IgD-negative memory B cell (primary cell): ENCODE measurements around the gene PROKR2. TPM values are rescaled to one million over a fixed set of nuclear protein-coding genes. Genes with fewer than 3 reads are reported as not detected.

ENCODE experiments used
- H3K27ac Mint-ChIP-seq, 3 donors: one replicate each; pipeline ENCODE4 v1.8.0; 2020 to 2022; ENCODE audit warnings: mild to moderate bottlenecking in 3 of 3, mixed read lengths in 3 of 3, moderate library complexity in 1 of 3
- H3K27me3 Mint-ChIP-seq: one replicate; pipeline ENCODE4 v1.8.0; 2021; ENCODE audit warnings: mixed read lengths
- H3K36me3 Mint-ChIP-seq: one replicate; pipeline ENCODE4 v1.8.0; 2020; ENCODE audit warnings: mild to moderate bottlenecking, mixed read lengths
- H3K4me1 Mint-ChIP-seq, 3 donors: one replicate each; pipeline ENCODE4 v1.8.0; 2020 to 2022; ENCODE audit warnings: mixed read lengths in 3 of 3, mild to moderate bottlenecking in 1 of 3
- H3K4me3 Mint-ChIP-seq, 4 donors: one replicate each; pipeline ENCODE4 v1.8.0; 2020 to 2022; ENCODE audit warnings: mild to moderate bottlenecking in 4 of 4, mixed read lengths in 4 of 4, moderate library complexity in 3 of 4
- H3K9me3 Mint-ChIP-seq, 3 donors: one replicate each; pipeline ENCODE4 v1.8.0; 2020 to 2021; ENCODE audit warnings: mixed read lengths in 3 of 3, mild to moderate bottlenecking in 1 of 3
- polyA plus RNA-seq: library from polyadenylated mRNA; unstranded; fragments of 300-500 nt; fragmentation: Illumina TruSeq; gene quantifications from one replicate; pipeline ENCODE4 v1.2.3, GENCODE V29; 2021

Gene PROKR2
- polyA plus RNA-seq, 1 donor from 2014 or later = not detected

GRCh38 chr20:5315807-5316187, 957 bp downstream of the PROKR2 start:
- Mint-ChIP-seq H3K27me3 (peaks cover 38% of the 10 kb centered on the region), H3K9me3 (peaks cover 0 to 7% (median 0%) of the 10 kb centered on the region in 3 donors), H3K4me3 (no peak overlapping the region), H3K27ac (no peak overlapping the region), H3K4me1 (no peaks in the 10 kb centered on the region), H3K36me3 (peaks cover 2% of the 10 kb centered on the region)

DNA sequence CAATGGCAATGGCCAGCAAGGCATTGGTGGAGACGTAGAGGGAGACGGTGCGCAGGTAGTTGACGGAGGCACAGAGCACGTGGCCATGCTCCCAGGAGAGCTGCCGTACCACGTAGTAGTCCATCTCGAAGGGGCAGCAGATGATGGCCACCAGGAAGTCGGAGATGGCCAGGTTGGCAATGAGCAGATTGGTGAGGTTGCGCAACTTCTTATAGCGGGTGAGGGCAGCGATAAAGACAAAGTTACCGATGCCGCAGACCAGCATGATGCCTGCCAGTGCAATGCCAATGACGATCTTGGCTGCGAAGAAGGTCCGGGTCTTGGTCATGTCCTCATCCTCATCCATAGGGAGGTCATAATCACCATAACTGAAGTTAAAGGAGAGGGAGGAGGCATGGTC, 2.8 kb downstream of the PROKR2 start:
- H3K27me3 Mint-ChIP-seq = peaks cover 37% of the 10 kb centered on the region
- H3K9me3 Mint-ChIP-seq = peaks cover 5 to 26% (median 14%) of the 10 kb centered on the region in 3 donors
- H3K27ac Mint-ChIP-seq = no peak overlapping the region

GRCh38 chr20:5312518-5312917, 4.2 kb downstream of the PROKR2 start:
- Mint-ChIP-seq H3K4me3 (no peak overlapping the region), H3K36me3 (peaks cover 2% of the 10 kb centered on the region), H3K27ac (no peak overlapping the region), H3K4me1 (no peaks in the 10 kb centered on the region), H3K9me3 (peaks cover 9 to 40% (median 26%) of the 10 kb centered on the region in 3 donors), H3K27me3 (peaks cover 23% of the 10 kb centered on the region)

More for the DNA sequence above, 2.8 kb downstream of the PROKR2 start:
- no peak overlapping the region for H3K4me3 Mint-ChIP-seq
- peaks cover 2% of the 10 kb centered on the region for H3K36me3 Mint-ChIP-seq
- H3K4me1 Mint-ChIP-seq = no peaks in the 10 kb centered on the region

DNA sequence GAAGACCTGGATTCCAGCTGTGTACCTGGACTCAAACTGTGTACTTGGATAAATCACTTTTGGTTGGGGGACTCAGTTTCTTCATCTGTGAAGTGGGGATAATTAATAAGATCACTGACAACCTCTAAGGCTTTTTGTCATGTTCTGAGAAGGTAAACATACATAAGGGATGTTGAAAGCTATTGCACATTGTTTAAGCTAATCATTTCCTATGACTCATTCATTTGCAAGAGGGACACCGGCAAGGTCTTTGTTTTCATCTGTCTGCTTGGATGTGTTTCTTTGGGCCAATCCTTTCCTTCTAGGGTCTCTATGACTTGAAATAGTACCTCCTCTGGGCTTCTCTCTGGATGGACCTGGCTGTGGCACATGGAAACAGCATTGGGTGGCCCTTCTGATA, 6.8 kb downstream of the PROKR2 start:
- Mint-ChIP-seq H3K4me3 (no peak overlapping the region), H3K36me3 (peaks cover 4% of the 10 kb centered on the region), H3K9me3 (peaks cover 13 to 52% (median 42%) of the 10 kb centered on the region in 3 donors), H3K4me1 (no peaks in the 10 kb centered on the region), H3K27ac (no peak overlapping the region), H3K27me3 (peaks cover 8% of the 10 kb centered on the region)

DNA sequence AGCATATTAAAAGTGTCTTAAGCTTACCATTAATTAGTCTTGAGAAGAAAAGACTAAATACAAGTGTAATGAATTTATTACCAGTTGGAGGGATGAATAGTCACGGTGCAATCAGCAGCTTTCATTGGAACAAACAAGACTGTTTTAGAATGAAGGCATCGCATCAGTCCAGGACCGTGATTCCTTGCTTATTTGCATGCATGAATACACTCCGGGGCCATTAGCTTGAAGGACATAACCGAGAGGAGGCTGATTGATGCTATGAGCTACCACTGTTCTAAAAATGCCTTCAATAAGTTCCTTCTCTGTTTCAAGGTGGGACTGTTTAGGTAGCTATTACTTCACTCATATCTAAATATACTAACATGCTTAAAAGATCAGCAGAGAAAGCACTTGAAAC, 17.9 kb downstream of the PROKR2 start:
- peaks cover 20% of the 10 kb centered on the region for H3K27me3 Mint-ChIP-seq
- H3K4me3 Mint-ChIP-seq = no peak overlapping the region
- no peaks in the 10 kb centered on the region for H3K36me3 Mint-ChIP-seq
- no peak overlapping the region for H3K27ac Mint-ChIP-seq
- H3K4me1 Mint-ChIP-seq = no peaks in the 10 kb centered on the region
- H3K9me3 Mint-ChIP-seq = peaks cover 0 to 2% (median 0%) of the 10 kb centered on the region in 3 donors

DNA sequence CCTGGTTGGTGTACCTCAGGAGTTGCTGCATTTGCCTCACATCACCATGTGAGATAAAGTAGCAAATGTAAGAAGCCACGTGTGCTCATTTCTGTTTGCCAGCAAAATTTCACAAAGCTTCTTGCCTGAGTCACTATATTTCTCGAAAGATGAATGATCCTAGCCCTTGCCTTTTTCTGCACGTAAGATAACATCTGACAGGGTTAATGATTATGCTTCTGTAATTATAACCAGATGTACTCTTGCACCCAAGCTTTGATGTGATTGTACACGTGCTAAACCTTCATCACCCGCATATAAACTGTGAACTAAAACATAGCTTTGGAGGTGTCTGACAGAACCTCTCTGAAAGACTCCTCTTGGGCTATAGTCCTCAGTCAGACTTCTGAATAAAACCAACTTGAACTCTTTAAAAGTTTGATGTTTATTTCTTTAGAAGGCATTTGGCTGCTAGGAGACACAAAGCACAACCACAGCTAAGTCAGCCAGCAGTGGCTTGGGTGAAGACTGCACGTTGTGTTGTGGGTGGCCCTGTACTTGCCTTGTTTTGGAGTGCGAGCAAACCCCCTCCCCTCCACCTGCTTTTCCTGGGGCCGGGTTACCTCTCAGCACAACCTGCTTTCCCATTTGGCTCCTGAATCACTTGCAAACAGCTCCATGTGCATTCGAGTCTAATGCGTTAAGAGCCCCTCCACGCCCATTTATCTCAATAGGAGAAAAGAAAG, 19.3 kb downstream of the PROKR2 start:
- H3K27ac Mint-ChIP-seq = no peak overlapping the region
- H3K4me1 Mint-ChIP-seq = no peaks in the 10 kb centered on the region
- no peaks in the 10 kb centered on the region for H3K36me3 Mint-ChIP-seq
- peaks cover 0 to 3% (median 0%) of the 10 kb centered on the region in 3 donors for H3K9me3 Mint-ChIP-seq
- H3K4me3 Mint-ChIP-seq = no peak overlapping the region
- H3K27me3 Mint-ChIP-seq = peaks cover 16% of the 10 kb centered on the region

DNA sequence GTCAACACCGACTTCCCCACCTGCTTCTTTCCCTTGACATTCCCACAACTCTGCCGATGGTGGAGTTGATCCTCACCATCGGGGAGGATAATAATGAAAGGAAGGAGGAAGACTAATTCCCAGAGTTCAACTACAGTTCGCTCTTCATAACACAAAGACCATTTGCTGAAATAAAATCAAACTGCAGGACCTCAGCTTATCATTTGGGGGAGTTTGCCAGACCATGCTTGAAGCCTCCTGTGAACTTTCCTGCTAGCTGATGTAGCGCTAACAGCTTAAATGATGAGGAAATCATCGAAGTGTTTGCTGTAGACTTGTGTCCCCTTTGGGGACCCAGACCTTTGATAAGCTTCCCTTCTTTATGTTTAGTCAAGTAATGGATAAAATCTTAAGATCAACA, 26.2 kb downstream of the PROKR2 start:
- no peak overlapping the region for H3K27ac Mint-ChIP-seq
- no peaks in the 10 kb centered on the region for H3K4me1 Mint-ChIP-seq
- peaks cover 11% of the 10 kb centered on the region for H3K27me3 Mint-ChIP-seq
- peaks cover 0 to 6% (median 0%) of the 10 kb centered on the region in 3 donors for H3K9me3 Mint-ChIP-seq
- H3K36me3 Mint-ChIP-seq = no peaks in the 10 kb centered on the region
- H3K4me3 Mint-ChIP-seq = no peak overlapping the region

DNA sequence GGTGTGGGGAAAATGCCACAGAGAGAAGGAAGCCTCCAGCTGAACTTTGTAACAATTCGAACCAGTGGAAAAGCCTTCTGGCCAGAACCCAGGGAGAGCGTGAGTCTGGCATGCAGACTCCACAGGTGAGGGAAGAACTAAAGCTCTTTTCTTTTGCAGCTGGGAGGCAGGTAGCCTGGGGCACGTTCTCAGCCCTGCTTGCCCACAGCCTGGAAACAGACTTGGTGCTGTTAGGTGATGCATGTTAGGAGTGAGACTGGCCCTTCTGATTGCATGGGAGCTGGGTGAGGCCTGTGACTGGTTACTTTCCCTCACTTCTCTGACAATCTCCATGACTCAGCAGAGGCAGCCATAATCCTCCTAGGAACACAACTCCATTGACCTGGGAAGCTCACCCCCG, 34.2 kb downstream of the PROKR2 start:
- Mint-ChIP-seq H3K36me3 (no peaks in the 10 kb centered on the region), H3K27ac (no peak overlapping the region), H3K9me3 (peaks cover 0 to 10% (median 2%) of the 10 kb centered on the region in 3 donors), H3K4me1 (no peaks in the 10 kb centered on the region), H3K4me3 (no peak overlapping the region), H3K27me3 (peaks cover 27% of the 10 kb centered on the region)

DNA sequence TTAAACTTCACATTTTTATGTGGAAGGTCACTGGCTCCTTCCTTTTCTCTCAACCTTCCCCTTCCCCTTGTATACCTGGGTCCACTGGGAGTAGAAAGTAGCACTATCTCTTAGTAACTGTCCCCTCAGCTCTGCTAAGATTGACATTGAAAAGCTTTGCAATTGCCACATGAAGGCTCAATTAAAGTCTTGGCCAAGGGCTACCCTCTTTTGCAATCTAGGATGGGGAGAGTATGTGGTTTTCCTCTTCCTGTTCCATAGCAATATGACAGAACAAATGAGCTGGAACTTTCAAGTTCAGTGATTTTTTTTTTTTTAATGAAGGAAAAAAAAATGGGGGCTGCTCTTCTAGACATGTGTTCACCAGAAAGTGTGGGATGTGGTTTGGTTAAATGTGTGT, 37.1 kb downstream of the PROKR2 start:
- Mint-ChIP-seq H3K27ac (no peak overlapping the region), H3K4me3 (no peak overlapping the region), H3K36me3 (no peaks in the 10 kb centered on the region), H3K27me3 (peaks cover 34% of the 10 kb centered on the region), H3K9me3 (peaks cover 0 to 9% (median 0%) of the 10 kb centered on the region in 3 donors), H3K4me1 (no peaks in the 10 kb centered on the region)

DNA sequence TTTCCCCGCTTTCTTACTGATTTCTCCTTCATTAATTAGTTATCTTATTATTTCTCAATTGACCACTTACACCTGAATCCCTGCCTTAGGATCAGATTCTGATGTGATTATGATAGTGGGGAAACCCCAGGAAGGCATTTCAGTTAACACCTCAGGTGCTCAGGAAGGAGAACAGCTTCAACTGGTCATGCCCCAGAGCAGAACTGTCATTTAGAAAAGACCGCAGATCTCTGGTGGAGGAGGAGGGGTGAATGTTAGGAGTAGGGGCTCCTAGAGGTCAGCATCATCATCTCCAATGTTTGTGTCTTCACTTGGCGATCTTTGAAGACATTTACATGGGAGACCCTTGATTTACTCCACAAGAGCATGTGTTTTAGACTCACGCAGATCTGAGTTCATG, 44.5 kb downstream of the PROKR2 start:
- H3K27me3 Mint-ChIP-seq = peaks cover 13% of the 10 kb centered on the region
- no peaks in the 10 kb centered on the region for H3K36me3 Mint-ChIP-seq
- H3K27ac Mint-ChIP-seq = no peak overlapping the region
- H3K4me1 Mint-ChIP-seq = no peaks in the 10 kb centered on the region
- no peak overlapping the region for H3K4me3 Mint-ChIP-seq
- H3K9me3 Mint-ChIP-seq = peaks cover 0 to 4% (median 0%) of the 10 kb centered on the region in 3 donors

DNA sequence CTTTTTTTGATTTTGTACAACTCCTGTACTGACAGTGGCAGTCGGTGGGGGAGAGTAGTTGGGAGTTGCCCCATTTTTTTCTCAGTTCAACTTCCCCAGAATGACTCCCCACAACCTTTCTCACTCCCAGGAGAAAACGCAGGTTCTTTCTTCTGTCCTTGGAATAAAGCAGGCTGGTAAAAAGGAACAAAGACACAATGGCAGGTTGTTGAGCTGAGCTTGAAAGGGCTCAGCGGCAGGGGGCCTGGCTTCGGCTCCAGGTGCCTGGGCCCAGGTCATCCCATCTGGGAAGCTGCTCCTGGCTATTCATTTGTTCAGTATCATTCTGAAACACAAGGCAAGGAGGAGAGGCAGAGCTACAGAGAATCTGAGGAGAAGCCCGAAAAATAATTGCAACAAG, 46.2 kb downstream of the PROKR2 start:
- Mint-ChIP-seq H3K27ac (no peak overlapping the region), H3K4me1 (no peaks in the 10 kb centered on the region), H3K36me3 (no peaks in the 10 kb centered on the region), H3K9me3 (peaks cover 0 to 3% (median 0%) of the 10 kb centered on the region in 3 donors), H3K27me3 (peaks cover 12% of the 10 kb centered on the region), H3K4me3 (no peak overlapping the region)

GRCh38 chr20:5268449-5268848, 48.3 kb downstream of the PROKR2 start:
- H3K27ac Mint-ChIP-seq = no peak overlapping the region
- H3K4me1 Mint-ChIP-seq = no peaks in the 10 kb centered on the region
- H3K27me3 Mint-ChIP-seq = peaks cover 9% of the 10 kb centered on the region
- H3K9me3 Mint-ChIP-seq = peaks cover 0 to 3% (median 0%) of the 10 kb centered on the region in 3 donors
- H3K4me3 Mint-ChIP-seq = no peak overlapping the region
- no peaks in the 10 kb centered on the region for H3K36me3 Mint-ChIP-seq

DNA sequence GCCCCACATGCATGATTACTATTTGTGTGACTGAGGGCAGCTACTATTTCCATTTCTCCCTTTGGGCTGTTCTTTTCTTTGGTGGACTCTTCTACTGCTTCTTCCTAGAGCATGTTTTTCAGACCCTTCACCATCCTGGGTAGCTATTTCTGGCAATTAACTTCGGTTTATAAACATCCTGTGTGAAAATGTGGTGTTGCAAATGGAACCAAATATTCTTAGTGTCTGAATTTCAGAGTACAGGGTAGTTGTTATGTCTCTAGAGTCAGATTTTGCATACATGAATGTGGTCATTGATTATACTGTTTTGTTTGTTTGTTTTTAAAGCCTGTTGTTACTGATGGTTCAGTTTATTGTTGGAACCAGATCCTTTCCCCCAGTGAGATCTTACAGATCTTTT, 49.7 kb downstream of the PROKR2 start:
- Mint-ChIP-seq H3K27me3 (peaks cover 10% of the 10 kb centered on the region), H3K4me3 (no peak overlapping the region), H3K9me3 (peaks cover 0 to 3% (median 0%) of the 10 kb centered on the region in 3 donors), H3K27ac (no peak overlapping the region), H3K36me3 (no peaks in the 10 kb centered on the region), H3K4me1 (no peaks in the 10 kb centered on the region)
